ENCODE measurements around the gene KCNK13.
"Not testable (repeated sequence)": the region's sequence is repeated elsewhere in the genome, so short reads cannot be mapped to it uniquely, and the experiment has no call there.

Gene KCNK13

GRCh38 chr14:90060965-90061684, 669 bp upstream of the KCNK13 start:
- DNase-seq (ENCODE audit: low read depth) = no peak

GRCh38 chr14:90062127-90062794, 467 bp downstream of the KCNK13 start:
- DNase-seq (ENCODE audit: low read depth) = no peak

- DNase-seq (ENCODE audit: low read depth) = no peak
These were observed 1.2 kb downstream of the KCNK13 start for GRCh38 chr14:90062822-90063539.

- no peak for DNase-seq (ENCODE audit: low read depth)
These were observed 10.6 kb downstream of the KCNK13 start for GRCh38 chr14:90072350-90072749.

GRCh38 chr14:90079576-90079975, 17.8 kb downstream of the KCNK13 start:
- DNase-seq (ENCODE audit: low read depth) = no peak

- DNase-seq (ENCODE audit: low read depth) = peak; percentile 87
These were observed 25.6 kb downstream of the KCNK13 start for GRCh38 chr14:90087433-90087832.

- DNase-seq (ENCODE audit: low read depth) = no peak
These were observed 26.4 kb downstream of the KCNK13 start for GRCh38 chr14:90088176-90088575.

- not testable (repeated sequence) for DNase-seq (ENCODE audit: low read depth)
These were observed 27.7 kb downstream of the KCNK13 start for GRCh38 chr14:90089486-90089885.

- DNase-seq (ENCODE audit: low read depth) = no peak
These were observed 29.6 kb downstream of the KCNK13 start for GRCh38 chr14:90091393-90091792.

GRCh38 chr14:90093942-90094595, 32.3 kb downstream of the KCNK13 start:
- DNase-seq (ENCODE audit: low read depth) = peak; percentile 20

GRCh38 chr14:90095096-90095495, 33.3 kb downstream of the KCNK13 start:
- no peak for DNase-seq (ENCODE audit: low read depth)

- DNase-seq (ENCODE audit: low read depth) = no peak
These were observed 34.8 kb downstream of the KCNK13 start for GRCh38 chr14:90096566-90096965.

- no peak for DNase-seq (ENCODE audit: low read depth)
These were observed 42.0 kb downstream of the KCNK13 start for GRCh38 chr14:90103808-90104207.

GRCh38 chr14:90105756-90106155, 44.0 kb downstream of the KCNK13 start:
- no peak for DNase-seq (ENCODE audit: low read depth)

- no peak for DNase-seq (ENCODE audit: low read depth)
These were observed 46.0 kb downstream of the KCNK13 start for GRCh38 chr14:90107789-90108188.

GRCh38 chr14:90109858-90110257, 48.1 kb downstream of the KCNK13 start:
- DNase-seq (ENCODE audit: low read depth) = no peak

- peak; percentile 34 for DNase-seq (ENCODE audit: low read depth)
These were observed 50.2 kb downstream of the KCNK13 start for GRCh38 chr14:90111895-90112534.

- DNase-seq (ENCODE audit: low read depth) = no peak
These were observed 52.8 kb downstream of the KCNK13 start for GRCh38 chr14:90114554-90114953.

GRCh38 chr14:90115780-90116179, 54.0 kb downstream of the KCNK13 start:
- DNase-seq (ENCODE audit: low read depth) = no peak

GRCh38 chr14:90116444-90116843, 54.6 kb downstream of the KCNK13 start:
- DNase-seq (ENCODE audit: low read depth) = no peak

- DNase-seq (ENCODE audit: low read depth) = no peak
These were observed 56.2 kb downstream of the KCNK13 start for GRCh38 chr14:90118027-90118426.

- DNase-seq (ENCODE audit: low read depth) = no peak
These were observed 64.5 kb downstream of the KCNK13 start for GRCh38 chr14:90126260-90126659.

Measured in amniotic epithelial cell (primary cell).